Medulla oblongata (tissue), 1 donor: ENCODE measurements around the gene TIRAP.
"Not testable (repeated sequence)": the region's sequence is repeated elsewhere in the genome, so short reads cannot be mapped to it uniquely, and the experiment has no call there.

Experiments used
- DNase-seq: peaks from one replicate; pipeline ENCODE4 v3.0.0-alpha.2; 2015; ENCODE audit errors: extremely low spot score

TIRAP gene

GRCh38 chr11:126284829-126285228 is 1.9 kb downstream of the TIRAP start:
- DNase-seq: no peak

DNA sequence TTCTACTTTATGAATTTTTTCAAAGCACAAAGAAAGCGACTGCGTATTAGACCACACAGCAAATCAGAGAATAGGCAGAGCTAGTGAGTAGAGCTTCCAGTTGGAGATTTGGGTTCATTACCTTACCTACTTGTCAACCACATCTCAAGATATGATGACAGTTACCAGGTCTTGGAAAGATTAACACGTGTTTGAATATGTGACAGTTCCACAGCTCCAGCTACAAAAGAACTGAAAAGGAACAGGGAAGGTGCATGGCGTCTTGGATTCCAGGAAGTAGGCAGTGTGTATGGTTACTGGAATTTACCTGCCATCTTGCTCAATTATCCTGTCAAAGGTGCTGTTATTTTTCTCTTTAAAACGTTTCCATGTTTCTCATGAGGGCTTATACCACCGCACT is 5.3 kb downstream of the TIRAP start:
- DNase-seq: no peak

DNA sequence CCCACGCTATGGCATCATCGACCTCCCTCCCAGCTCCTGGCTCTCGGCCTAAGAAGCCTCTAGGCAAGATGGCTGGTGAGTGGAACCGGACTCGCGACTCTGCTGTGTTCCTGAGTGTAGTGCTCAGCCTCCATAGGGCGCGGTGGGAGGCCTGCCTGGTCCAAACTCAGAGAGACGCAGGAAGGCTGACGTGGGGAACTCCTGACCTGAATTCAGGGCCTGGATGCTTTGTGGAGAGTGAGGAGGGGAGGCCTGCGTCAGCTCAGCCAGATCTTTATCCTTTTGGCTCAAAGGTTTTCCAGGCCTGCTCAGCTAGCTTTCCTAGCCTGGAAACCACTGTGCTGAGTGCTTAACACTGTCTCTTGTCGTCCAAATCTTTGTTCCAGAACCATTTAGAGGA is 8.0 kb downstream of the TIRAP start:
- DNase-seq: no peak

DNA sequence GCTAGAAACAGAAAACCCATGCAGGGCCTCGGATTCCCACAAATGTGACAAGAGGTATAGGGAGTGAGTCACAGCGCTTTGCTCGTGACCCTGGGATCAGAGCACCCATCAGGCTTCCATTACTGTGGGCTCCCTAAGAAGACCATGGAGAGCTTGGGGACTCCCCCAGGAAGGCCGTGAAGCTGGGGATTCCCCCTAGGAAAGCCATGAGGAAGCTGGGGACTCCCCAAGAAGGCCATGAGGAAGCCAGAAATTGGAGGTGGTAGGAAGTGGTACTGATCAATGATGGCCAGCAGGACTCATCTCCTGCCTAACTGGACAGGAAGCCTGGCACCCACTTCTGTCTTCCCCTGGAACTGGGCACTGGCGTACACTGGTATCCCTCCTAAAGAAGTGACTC is 10.8 kb downstream of the TIRAP start:
- no peak for DNase-seq

GRCh38 chr11:126297004-126297403 is 14.1 kb downstream of the TIRAP start:
- DNase-seq: no peak

- DNase-seq: peak; percentile 93
These were observed 20.9 kb downstream of the TIRAP start, which contains the start of gene DCPS for GRCh38 chr11:126303623-126304456. Gene DCPS, plus strand, starts transcription at chr11:126304060. Its CDS starts 21 bp downstream, at chr11:126304081.

DNA sequence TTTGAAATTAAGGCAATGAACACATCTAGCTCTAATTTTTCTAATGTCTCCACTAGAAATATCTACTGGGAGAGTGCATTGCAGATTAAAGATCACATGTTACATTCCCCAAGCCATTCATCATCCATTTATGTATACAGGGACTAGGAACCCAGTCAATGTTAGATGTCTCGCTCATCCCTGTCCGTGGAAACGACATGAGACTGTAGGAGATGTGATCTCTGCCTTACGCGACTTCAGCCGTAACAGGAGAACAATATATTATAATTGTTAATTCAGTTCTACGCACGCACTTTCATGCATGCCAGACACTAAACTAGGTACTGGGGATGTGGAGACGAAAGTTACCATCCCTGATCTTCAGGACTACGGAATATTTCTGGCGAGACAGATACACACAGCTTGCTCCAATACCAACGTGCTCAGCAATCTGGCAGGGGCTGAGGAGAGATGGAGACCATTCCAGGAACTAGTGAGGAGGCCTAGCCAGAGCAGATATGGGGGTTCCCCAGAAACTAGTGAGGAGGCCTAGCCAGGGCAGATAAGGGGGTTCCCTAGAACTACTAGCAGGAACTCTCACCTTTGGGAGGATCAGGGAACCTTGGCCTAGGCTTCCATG is 21.7 kb downstream of the TIRAP start:
- DNase-seq: peak; percentile 20

DNA sequence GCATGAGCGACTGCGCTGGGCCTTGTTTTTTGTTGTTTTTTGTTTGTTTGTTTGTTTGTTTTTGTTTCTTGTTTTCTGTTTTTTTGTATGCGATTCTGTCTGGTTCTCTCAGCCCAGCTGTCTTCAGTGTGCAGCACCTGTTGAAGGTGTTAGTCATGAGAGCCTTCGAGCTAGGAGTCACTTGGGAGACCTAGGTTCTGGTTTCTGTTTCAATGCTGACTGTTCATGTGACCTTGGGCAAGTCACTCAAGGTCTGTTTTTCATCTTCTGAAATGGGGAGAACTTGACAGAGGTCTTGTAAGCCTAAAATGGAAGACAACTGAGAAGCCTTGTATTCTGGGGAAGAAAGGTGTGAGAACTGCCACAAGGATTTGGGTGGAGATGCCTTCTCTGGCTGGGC is 22.8 kb downstream of the TIRAP start:
- DNase-seq: no peak

GRCh38 chr11:126307706-126308105 is 24.8 kb downstream of the TIRAP start:
- DNase-seq: peak; percentile 60

DNA sequence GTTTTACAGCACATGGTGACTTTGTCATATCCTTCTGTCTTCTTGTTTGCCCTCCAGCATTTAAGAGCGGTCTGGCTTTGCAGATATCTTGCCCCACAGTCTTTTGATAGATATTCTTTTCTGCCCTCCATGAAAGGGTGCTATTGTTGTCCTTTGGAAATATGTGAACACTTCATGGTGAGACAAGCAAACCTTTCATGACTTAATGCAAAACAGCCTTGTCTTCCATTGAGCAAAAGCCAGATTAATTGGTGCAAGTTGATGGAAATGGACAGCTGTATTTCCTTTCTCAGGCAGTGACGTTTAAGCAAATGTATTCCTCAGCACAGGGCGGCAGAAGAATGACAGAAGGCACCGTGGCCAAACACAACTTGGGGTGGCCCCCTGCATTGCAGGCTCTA is 25.4 kb downstream of the TIRAP start:
- peak; percentile 86 for DNase-seq

DNA sequence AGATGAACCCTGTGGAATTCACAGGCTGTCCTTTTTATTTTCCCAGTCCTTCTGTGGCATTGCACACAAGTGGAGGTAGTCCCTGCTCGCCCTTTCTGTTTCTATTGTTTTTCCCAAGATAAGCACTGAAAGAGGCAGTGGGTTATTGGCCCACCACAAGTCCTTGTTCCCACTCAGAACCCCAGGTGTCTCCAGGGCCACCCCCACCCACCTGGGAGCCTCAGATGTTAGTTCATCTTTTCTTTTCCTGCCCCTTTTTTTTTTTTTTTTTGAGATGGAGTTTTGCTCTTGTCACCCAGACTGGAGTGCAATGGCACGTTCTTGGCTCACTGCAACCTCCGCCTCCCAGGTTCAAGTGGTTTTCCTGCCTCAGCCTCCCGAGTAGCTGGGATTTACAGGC is 25.9 kb downstream of the TIRAP start:
- DNase-seq: not testable (repeated sequence)

DNA sequence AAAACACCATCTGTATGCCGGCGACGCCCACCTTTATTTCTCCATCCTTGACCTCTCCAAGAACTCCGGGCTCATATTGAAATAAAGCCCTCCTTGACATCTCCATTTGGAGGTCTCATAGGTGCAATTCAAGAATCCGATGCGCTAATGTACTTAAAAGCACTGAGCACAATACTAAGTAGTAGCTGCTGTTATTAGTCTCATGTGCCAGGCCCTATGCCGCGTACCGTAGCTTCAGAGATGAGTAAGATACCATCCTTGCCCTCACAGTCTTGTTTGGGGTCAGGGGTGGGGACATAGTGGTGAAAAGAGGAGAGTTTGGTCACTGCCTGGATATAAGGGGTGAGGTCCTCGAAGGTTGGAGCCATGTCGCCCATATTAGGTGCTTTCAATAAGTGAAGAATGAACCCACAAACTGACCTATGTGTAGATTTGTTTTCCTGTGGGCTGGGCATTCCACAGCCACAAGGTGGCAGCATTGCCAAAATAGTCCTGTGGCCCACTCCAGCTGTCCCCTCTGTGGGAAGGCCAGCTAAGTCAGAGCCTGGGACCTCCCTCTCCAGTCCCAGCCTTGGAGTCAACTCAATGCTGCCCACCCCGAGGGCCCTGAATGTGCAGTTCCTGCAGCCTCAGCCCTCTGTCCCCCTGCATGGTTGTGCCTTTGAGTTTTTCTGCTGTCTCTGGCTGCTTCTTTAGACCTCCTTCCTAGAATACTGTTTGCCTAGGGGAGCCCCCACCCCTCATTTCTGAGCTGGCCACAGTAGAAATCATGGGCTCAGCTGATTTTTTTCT is 27.5 kb downstream of the TIRAP start:
- peak; percentile 92 for DNase-seq

GRCh38 chr11:126310992-126311310 is 28.1 kb downstream of the TIRAP start:
- peak; percentile 17 for DNase-seq

DNA sequence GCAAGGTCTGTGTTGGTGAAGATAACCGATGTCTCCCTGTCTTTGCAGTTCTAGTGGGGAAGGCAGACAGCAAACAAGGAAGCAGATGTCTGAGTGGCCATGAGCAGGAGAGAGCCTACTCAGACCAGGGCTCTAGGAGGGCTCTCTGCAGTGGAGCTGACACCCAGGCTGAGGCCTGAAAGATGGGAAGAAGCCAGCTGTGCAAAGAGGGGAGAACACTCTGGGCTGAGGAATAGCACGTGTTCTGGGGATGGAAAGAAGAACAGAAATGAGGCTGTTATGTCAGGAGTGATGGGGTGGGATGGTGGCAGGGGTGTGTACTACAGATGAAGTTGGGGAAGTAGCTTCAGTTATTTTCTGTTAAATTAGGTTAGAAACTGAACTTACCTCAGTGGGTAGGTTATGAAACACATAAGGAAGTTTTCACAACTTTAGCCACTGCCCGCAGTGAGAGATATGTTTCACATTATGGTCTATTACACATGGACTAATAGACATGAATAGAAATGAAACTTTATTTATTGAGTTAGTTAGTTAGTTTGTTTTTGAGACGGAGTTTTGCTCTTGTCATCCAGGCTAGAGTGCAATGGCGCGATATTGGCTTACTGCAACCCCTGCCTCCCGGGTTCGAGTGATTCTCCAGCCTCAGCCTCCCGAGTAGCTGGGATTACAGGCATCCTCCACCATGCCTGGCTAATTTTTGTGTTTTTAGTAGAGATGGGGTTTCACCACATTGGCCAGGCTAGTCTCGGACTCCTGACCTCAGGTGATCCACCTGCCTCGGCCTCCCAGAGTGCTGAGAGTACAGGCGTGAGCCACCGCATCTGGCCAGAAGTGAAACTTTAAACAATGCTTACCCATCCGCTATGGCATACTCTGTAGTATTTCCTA is 28.8 kb downstream of the TIRAP start:
- peak; percentile 13 for DNase-seq

GRCh38 chr11:126312961-126313360 is 30.1 kb downstream of the TIRAP start:
- no peak for DNase-seq

DNA sequence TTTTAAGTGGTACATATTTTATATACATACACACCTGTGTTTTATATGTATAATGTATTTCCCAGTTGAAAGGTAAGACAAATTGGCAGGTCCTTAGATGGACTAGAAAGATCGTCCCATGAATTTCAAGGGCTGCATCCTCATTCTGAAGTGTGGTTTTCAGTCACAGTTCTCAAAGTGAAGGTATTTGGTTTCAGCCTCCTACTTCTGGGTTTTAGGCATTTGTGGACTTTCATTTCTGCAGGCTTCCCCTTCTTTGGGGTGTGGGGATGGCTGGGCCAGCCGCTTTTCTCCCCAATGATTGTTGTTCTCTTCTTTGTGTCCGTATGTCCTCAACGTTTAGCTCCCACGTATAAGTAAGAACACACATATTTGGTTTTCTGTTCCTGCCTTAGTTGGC is 30.9 kb downstream of the TIRAP start:
- DNase-seq: no peak

GRCh38 chr11:126317432-126317755 is 34.5 kb downstream of the TIRAP start:
- DNase-seq: no peak

DNA sequence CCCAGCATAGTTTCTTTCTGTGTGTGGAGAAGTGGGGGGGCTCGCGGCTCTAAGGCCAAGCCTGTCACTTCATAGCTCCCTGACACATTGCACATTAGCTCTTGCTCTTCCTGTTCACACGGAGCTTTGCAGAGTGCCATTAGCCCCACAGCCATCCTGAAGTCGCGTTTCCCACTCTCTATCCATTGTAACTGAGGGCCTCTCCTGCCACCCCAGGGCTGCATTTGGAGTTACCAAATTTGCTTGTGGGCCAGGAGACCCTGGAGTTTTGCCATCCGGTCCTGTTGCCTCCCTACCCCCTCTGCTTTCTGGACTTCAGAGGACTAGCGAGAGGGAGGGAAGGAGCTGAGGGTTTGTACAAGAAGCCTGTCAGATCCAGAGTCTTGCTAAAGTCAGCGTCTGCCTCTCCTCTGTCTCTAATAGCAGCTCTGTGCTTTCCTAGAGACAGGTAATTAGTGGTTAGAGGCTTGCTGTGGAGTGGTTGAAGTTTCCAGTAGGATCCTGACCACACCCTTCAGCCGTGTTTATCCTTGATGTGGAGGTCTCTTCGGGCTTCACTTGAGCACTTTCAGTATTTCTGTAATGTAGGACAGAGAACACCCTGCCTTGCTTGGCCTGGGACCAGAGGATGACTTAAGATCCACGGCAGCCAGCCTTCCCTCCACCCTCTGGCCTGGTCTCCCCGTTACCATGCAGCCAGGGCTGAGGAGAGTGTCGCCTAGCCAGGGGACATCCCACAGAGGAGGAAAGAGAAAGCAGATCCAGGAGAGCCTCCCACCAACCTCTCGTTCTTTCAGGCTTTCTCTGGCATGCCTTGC is 35.1 kb downstream of the TIRAP start:
- DNase-seq: peak; percentile 80

DNA sequence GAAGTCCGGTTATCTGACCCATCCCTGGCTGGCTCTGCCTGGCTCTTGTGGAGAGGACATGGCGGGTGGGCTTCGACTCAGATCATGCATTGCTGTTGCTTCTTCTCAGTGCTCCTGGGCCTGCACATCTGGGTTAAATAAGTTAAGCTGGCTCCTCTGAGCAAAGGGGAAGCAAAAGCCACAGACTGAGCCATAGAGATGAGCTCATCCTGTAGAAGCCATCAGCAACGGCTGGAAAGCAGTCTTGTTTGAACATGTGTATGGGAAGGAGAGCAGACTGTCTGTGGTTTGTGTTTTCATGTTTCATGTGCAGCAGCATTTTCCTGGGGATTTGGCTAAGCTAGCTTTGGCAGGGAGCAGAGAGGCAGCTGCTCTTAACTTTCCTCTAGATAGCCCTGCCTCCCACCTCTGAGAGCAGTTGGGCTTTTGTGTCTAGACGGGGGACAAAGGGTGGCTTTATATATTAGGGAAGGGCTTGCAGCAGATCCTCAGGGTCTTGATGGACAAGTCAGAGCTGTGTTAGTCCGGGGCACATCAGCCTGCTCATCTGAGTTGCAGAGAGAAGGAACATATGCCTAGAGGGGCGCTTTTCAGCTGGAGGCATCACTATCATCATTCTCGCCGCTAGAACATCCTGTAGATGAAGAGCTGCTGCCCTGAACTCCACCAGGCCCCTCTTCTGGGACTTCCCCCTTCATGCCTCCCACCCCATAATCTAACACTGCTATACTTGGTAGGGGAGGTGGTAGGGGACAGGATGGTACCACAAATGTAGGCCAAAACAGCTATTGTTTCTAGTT is 35.9 kb downstream of the TIRAP start:
- peak; percentile 56 for DNase-seq

GRCh38 chr11:126319374-126319740 is 36.5 kb downstream of the TIRAP start:
- no peak for DNase-seq
